ENCODE data around the gene ATP10B.

The ATP10B gene

DNA sequence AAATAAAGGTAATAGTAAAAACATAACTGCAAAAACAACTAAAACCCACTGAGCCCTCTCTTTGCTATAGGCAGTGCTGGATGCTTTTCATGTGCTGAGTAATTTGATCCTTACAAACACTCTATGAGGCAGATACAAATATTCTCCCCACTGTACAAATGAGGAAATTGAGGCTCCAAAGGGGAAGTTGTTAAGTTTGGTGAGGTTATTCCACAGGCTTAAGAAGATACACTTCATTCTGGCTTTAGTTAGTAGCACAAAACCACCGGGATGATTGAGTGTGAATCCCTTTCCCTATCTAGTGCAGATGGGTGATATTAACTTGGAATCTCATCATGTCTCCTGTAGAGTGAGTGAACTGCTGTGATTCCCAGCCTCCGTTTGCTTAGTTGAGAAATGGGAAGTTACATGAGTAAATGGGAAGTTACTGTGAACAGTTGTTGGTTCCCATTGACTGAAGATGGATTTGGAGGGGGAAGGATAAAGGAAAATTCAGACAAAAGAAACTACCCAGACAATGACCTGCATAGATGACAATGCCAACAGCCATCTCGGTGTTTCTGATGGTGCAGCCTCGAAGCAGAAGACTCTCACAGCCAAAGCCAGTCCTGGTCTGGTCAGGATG, 208.3 kb downstream of the ATP10B start:
- TF ChIP-seq CTCF (IDR thresholded peaks at IDR 0.05; ENCODE audit: low read depth, low read length, missing control alignments): no peak
- Histone ChIP-seq H3K27ac (no peak overlapping the region), H3K4me3 (ENCODE audit: low read depth, low read length) (no peak overlapping the region), H3K27me3 (replicated peaks) (no peaks in the 10 kb centered on the region), H3K36me3 (replicated peaks) (no peaks in the 10 kb centered on the region)
- in situ Hi-C loops (cut with HindIII; ENCODE audit: low pct_ligation_motif_present, low sequenced_read_pairs): no loop called here
- DNase-seq: no peak

GRCh38 chr5:160641405-160641804, 210.6 kb downstream of the ATP10B start:
- no peak for TF ChIP-seq CTCF (IDR thresholded peaks at IDR 0.05; ENCODE audit: low read depth, low read length, missing control alignments)

GRCh38 chr5:160640406-160640805, 211.6 kb downstream of the ATP10B start:
- TF ChIP-seq CTCF (IDR thresholded peaks at IDR 0.05; ENCODE audit: low read depth, low read length, missing control alignments): no peak
- Histone ChIP-seq H3K4me3 (ENCODE audit: low read depth, low read length) (no peak overlapping the region), H3K27ac (no peak overlapping the region), H3K27me3 (replicated peaks) (no peaks in the 10 kb centered on the region), H3K36me3 (replicated peaks) (no peaks in the 10 kb centered on the region)
- in situ Hi-C loops (cut with HindIII; ENCODE audit: low pct_ligation_motif_present, low sequenced_read_pairs): no loop called here
- DNase-seq: no peak

More at GRCh38 chr5:160641405-160641804, 210.6 kb downstream of the ATP10B start:
- H3K27me3 ChIP-seq (replicated peaks): no peaks in the 10 kb centered on the region
- no peak overlapping the region for H3K27ac ChIP-seq
- in situ Hi-C loops (cut with HindIII; ENCODE audit: low pct_ligation_motif_present, low sequenced_read_pairs): no loop called here
- DNase-seq: no peak
- no peak overlapping the region for H3K4me3 ChIP-seq (ENCODE audit: low read depth, low read length)
- no peaks in the 10 kb centered on the region for H3K36me3 ChIP-seq (replicated peaks)

DNA sequence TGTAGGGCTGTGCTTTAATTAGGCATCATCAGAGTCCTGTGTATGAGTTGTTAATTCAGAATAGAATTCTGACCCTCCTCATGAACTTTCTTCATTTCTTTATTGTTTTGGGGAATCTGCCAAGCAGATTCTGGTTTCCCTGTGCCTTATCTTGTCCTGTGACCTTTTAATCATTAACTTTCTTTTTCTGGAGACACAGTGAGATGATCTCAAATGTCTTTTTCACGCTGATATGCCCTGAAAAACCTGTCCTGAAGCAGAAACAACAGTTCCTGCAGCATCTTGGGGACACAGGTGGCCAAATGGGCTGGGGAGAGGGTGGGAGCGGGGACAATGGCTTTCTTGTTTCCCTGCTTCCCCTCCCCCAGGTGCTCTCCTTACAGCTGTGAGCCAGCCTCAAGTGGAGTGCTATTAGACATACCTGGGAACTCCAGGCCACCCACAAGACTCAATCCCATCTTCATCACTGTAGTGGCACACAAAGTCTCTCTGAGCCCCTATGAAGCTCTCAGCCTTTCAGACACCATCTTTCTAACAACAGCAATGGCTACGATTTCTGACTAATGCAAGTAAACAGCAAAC, 213.8 kb downstream of the ATP10B start:
- no peak for TF ChIP-seq CTCF (IDR thresholded peaks at IDR 0.05; ENCODE audit: low read depth, low read length, missing control alignments)
- Histone ChIP-seq H3K4me3 (ENCODE audit: low read depth, low read length) (no peak overlapping the region), H3K36me3 (replicated peaks) (no peaks in the 10 kb centered on the region), H3K27ac (no peak overlapping the region), H3K27me3 (replicated peaks) (no peaks in the 10 kb centered on the region)
- DNase-seq: no peak
- in situ Hi-C loops (cut with HindIII; ENCODE audit: low pct_ligation_motif_present, low sequenced_read_pairs): no loop called here

GRCh38 chr5:160637357-160638090, 214.5 kb downstream of the ATP10B start:
- in situ Hi-C loops (cut with HindIII; ENCODE audit: low pct_ligation_motif_present, low sequenced_read_pairs): no loop called here
- Histone ChIP-seq H3K4me3 (ENCODE audit: low read depth, low read length) (no peak overlapping the region), H3K27me3 (replicated peaks) (no peaks in the 10 kb centered on the region), H3K27ac (no peak overlapping the region), H3K36me3 (replicated peaks) (no peaks in the 10 kb centered on the region)
- no peak for DNase-seq
- no peak for TF ChIP-seq CTCF (IDR thresholded peaks at IDR 0.05; ENCODE audit: low read depth, low read length, missing control alignments)

Measured in brain microvascular endothelial cell (primary cell).